SK-MEL-5 (cell line): Measurements from ENCODE around the gene VCAN. TPM values are rescaled to one million over a fixed set of nuclear protein-coding genes. Genes with fewer than 3 reads are reported as not detected.

ENCODE experiments used
- DNase-seq: peaks from one replicate; pipeline ENCODE4 v3.0.0-alpha.2; 2016; ENCODE audit warnings: low read depth, low spot score
- in situ Hi-C: cut with HindIII; loops from 2 replicates; pipeline ENCODE4 v1.10.0; 2016; ENCODE audit warnings: low sequenced_read_pairs, high pct_unique_total_duplicates, low pct_unique_long_range_greater_than_20kb
- total RNA-seq: library from RNA; depleted of rRNA; stranded (reverse); fragments of >200 nt; shearing (Covaris generic); gene quantifications from 2 replicates; pipeline ENCODE4 v1.2.3, GENCODE V29; 2014

Gene VCAN
- total RNA-seq, 1 experiment from 2014 or later: 90.3 TPM

DNA sequence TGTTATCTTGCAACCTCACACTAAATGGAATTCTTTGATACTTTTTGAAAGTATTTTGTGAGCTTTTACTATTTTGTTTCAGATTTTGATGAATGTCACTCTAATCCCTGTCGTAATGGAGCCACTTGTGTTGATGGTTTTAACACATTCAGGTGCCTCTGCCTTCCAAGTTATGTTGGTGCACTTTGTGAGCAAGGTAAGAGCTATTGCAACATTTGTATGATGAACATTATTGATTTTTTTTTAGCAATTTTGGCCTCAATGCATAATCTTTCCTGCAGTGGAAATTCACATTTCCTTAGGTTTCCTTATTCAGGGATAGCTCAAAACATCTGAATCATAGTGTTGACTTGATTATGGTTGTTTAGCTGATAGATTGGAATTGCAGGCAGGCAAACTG, 76.3 kb downstream of the VCAN start:
- DNase-seq: no peak
- in situ Hi-C loops: no loop called here

DNA sequence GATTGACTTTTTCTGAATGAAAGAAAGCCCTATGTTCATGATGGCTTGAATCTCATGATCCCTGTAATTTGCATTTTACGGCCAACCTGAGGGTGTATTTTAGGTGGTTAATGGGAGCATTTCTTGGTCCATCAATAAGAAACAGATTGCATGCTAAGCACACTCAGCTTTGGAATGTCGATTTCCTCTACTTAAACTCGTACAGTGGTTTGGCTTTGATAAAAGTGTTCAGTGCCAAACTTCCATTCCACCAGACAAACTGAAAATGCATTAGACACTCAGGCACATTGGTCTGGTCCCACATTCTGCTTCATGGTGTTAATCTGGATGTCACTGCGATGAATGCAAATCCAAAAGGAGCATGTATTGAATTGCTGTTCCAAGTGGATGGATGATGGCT, 77.0 kb downstream of the VCAN start:
- DNase-seq: peak; percentile 59
- in situ Hi-C loops: no loop called here

DNA sequence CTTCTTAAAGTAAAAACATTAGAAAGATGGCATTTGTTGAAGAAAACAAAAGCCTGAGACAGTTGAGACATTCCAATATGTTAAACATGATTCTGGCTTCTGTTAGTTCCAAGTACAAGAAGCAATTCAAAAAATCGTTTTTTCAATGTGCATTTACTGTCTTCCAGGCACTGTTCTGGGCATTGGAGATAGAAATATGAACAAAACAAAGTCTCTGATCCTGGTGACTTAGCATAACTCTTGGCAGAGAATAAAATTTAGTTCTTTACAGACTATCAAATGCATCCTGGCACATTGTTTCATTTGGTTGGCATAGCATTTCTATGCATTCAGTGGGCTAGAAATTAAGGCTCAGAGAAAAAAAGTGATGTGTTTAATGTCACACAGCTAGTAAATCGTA, 77.5 kb downstream of the VCAN start:
- no peak for DNase-seq
- in situ Hi-C loops: no loop called here

GRCh38 chr5:83549674-83550073, 78.1 kb downstream of the VCAN start:
- in situ Hi-C loops: no loop called here

DNA sequence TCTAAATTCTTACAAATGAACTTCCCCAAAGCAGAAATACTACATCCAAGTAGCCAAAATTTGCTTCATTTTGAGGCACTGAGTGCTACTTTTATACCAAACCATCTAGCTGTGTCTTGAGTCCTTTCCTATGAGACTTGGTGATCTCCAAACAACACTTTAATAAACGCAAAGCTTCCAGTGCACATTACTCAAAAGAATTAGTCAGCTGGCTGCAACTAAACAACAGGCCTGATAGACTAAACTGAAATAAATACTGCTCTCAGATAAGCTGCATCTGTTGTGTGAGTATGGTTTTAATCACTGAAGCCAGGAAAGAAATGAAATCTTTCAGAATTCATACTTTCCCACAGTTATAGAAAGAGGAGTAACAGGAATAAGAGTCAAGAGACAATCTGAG, 80.3 kb downstream of the VCAN start:
- DNase-seq: no peak

More at GRCh38 chr5:83549674-83550073, 78.1 kb downstream of the VCAN start:
- DNase-seq: no peak

GRCh38 chr5:83552275-83552674, 80.7 kb downstream of the VCAN start:
- in situ Hi-C loops: no loop called here
- DNase-seq: no peak

More for the DNA sequence above, 80.3 kb downstream of the VCAN start:
- in situ Hi-C loops: no loop called here

DNA sequence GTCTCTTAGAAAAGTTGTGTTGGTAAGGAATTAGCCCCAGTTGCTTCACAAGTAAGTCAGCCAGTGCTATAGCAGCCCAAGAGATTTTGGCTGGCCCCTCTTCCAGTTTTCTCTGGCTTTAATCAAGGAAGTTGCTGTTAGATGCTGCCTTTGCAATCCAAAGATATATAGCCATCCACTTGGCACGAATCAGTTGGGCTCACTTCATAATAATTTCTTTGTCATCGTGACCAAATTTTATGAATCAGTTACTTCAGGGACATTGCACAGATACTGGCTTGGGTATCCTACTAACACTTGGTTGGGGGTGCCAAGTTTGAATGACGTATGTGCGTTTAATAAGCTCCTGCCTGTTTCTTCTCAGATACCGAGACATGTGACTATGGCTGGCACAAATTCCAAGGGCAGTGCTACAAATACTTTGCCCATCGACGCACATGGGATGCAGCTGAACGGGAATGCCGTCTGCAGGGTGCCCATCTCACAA, 81.5 kb downstream of the VCAN start:
- DNase-seq: peak; percentile 99
- in situ Hi-C loops: no loop called here

DNA sequence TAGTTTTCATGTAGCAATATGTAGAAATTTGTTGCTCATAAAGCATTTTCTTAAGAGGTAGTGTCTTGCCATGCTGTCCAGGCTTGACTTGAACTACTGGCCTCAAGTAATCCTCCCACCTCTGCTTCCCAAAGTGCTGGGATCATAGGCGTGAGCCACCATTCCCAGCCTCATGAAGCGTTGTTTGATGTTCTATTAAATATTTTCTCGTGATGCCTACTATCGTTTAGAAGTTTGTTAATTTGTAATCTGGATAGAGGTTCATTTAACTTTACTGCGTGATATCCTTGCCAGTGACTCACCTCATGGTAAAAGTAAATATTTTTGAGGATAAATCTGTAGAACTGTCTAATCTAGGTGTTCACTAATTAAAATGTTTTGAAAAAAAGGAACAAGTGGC, 82.6 kb downstream of the VCAN start:
- DNase-seq: no peak
- in situ Hi-C loops: no loop called here

- no peak for DNase-seq
- in situ Hi-C loops: no loop called here
These were observed 83.1 kb downstream of the VCAN start for GRCh38 chr5:83554686-83555085.

DNA sequence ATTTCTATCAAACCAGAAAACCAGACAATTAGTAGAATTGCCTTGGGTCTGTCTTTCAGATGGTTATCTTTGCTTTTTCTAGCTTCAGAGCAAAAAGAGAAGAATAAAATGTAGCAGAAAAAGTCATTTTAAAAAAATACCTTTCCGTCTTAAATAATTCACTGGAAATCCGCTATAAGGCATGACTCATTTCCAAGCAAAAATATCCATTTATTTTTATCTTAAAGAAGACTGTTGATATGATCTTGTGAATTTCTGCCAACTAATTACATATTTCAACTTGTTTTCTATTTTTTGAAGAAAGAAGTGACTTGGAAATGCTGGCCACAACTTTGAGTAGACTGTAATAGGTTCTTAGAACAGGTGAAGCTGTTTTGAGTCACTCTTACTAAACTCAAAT, 83.7 kb downstream of the VCAN start:
- no peak for DNase-seq
- in situ Hi-C loops: no loop called here

GRCh38 chr5:83556190-83556589, 84.6 kb downstream of the VCAN start:
- in situ Hi-C loops: no loop called here
- no peak for DNase-seq

GRCh38 chr5:83559118-83559785, 87.7 kb downstream of the VCAN start:
- DNase-seq: no peak
- in situ Hi-C loops: no loop called here

DNA sequence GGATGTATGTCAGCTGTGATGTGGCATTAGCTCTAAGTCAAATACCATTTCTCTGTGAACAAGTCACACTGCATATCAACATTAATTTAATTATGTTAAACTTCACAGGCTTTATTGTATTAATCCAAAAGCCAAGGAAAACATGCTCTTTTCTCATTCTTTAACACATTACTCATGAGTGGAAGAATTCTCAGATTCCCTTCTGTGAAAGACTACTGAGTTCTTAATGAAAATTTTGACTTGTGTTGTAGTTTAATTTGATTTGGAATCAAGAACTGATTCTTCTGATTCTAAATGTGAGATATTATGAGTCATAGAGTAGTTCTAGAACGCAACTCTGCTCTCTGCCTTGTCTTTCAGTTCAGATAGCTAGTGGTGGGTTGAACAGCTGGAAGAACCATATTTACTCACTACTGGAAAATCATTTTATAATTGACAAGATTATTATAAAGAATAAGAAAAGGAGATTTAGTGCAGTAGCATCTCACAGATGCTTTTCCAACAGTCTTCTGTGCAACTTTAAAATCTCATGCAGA, 90.6 kb downstream of the VCAN start:
- in situ Hi-C loops: no loop called here
- peak; percentile 24 for DNase-seq

GRCh38 chr5:83562791-83563557, 91.4 kb downstream of the VCAN start:
- peak; percentile 98 for DNase-seq
- in situ Hi-C loops: no loop called here

DNA sequence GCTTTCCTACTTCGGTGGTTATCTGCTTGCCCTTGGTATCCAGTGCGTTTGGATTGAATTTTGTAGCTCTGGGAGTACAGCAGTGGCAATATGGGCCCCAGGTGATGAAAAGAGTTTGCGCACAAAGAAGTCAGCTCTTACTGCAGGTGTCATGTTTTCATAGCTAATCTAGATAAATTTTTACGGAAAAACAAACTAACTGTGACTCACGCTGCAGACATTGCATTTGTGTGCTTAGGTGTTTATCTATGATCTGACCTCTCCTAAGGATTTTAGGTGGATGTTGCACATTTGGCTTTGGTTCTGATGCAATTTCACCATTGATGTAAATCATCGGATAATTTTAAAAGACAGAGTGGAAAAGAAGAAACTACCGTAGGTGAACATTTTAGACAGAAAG, 92.1 kb downstream of the VCAN start:
- in situ Hi-C loops: no loop called here
- no peak for DNase-seq

DNA sequence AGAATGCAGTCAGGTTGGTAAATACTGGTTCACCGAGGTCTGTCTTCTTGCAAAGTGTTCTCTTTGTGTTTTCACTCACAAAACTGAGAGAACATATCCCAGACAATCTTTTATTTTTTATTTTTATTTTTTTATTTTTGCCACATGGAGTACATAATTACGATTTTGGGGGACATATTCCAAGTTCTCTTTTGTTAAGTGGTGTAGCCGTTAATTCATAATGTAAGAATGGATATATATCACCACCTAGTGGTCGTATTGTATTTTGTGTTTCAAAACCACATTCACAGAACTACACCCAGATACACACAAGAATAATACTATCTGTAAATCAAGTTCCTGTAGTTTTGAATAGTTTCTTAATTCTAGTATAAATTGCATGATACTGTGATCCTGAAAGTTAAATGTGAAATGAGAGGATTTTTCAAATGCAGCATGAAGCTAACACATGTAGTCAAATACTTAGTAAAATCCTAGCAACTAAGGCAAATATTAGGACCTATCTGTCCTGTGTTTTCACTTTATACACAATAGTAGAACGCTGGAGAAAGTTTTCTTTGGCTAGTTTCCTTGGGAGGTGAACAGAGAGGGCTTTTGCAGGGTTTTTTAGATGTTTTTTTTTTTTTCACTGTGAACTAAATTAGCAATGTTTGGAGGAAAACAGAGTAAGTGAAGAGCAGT, 92.7 kb downstream of the VCAN start:
- peak; percentile 74 for DNase-seq
- in situ Hi-C loops: no loop called here

- no peak for DNase-seq
- in situ Hi-C loops: no loop called here
These were observed 96.2 kb downstream of the VCAN start for GRCh38 chr5:83567741-83568140.

DNA sequence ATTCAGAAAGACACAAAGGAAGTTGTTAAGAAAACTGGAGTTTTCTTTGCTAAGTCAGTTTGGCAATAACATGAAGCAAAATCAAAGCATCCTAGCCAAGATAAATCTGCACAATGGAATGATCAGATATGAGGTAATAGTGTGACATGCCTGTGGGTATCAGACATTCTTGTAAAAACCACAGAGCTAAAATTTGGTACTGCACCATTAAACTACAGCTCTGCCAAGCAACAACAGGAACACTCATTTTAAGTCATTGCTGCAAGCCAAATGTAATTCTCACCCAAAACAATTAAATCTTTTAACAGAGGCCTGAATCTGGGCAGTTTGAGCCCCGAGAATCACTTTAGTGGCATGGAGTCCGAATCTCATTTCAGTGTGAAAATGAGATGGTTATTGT, 96.6 kb downstream of the VCAN start:
- DNase-seq: peak; percentile 86

More for the DNA sequence above, 96.6 kb downstream of the VCAN start:
- in situ Hi-C loops: no loop called here
